GM11168 (cell line): ENCODE data around the gene LHX6.

ENCODE experiments used
- in situ Hi-C: fragments of 300-500 bp; cut with MboI; formaldehyde crosslinking; loops from one replicate; pipeline ENCODE4 v1.12.0; 2022; ENCODE audit warnings: low sequenced_read_pairs; ENCODE audit not compliant: unreplicated experiment

LHX6 gene

GRCh38 chr9:122239722-122240121 lies 11.0 kb upstream of the LHX6 start:
- in situ Hi-C loops = no loop called here

DNA sequence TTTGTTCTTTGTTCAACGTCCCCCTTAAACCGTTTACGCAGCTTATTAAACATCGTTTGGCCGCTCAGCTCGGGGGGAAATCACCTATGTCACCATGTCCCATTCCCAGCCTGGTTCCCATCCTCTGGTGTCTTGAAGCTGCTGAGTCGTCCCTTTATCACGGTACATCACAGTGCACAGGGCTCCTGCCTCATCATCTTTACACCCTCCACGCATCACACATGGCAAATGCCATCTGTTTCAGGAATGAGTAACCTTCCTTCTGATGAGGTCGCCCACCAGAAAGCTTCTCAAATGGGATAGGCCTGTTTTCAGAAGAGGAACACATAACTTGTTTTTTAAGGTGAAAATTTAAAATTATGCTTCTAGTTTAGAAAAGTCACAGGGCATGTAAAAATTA lies 7.9 kb upstream of the LHX6 start:
- in situ Hi-C loops = no loop called here

DNA sequence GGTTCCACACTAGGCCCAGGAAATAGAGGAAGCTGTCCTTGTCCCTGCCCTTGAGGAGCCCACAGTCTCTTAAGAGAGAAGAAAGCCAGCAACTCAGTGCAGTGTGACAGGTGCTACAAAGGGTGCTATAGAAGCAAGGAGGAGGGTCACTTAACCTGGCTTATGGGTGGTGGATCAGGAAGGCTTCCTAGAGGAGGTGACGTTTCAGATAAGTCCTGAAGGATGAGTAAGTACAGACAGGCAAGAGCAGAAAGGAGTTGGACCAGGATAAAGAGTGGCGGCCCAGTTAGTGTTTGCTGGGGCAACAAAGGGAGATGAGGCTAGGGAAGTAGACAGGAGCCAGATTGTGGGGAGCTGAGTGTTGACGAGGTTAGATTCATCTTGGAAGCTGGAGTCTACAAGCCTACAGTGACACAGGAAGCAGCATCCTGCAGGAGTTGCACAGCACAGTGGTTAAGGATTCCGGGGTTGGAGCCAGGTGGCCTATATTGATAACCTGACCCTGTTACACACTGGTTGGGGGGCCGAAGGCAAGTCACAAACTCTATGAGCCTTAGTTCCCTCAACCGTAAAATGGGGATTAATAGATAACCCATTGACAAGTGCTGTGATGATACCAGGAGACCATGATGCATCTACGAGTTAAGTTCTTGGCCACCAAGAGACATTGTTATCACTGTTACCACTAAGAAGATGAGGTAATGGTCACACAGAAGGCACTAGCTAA lies 5.4 kb upstream of the LHX6 start:
- in situ Hi-C loops = no loop called here

DNA sequence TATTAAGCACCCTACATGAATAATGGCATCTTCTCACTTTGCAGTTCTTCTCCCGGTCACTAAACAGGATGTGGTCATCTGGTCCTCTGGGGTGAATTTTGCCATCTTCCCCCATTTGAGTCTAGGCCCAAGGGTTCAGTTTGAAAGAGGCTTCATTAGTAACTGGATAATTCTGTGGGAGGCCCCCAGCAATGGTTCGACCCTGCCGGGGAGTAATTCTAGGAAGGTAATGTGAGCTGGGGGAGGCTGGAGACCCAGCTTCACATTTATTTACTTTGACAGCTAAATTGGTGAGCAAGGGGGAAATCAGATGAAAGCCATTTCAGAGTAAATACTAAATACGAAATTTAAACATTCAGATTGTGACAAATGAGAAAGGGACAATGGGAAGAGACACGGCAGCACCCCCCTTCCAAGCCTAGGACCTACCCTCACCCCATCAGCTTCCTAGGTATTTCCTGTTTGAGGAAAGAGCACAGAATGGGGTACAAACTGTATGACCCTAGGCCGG lies 4.1 kb upstream of the LHX6 start:
- in situ Hi-C loops = no loop called here

DNA sequence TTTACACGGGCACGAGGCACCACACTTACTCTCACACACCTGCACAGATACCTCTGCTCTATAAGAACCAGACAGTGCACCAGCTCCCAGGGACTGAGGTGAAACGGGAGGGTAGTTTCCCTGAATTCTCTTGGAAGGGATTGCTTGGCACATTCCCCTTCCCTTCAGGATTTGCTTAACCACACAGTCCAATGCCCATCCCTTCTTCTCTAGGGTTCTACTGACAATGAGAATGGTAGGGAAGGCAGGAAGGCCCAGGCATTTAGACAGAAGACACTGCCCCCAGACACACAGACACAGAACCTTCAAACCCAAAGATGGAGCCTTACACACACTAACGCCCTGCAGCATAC lies 704 bp upstream of the LHX6 start:
- in situ Hi-C loops = no loop called here

DNA sequence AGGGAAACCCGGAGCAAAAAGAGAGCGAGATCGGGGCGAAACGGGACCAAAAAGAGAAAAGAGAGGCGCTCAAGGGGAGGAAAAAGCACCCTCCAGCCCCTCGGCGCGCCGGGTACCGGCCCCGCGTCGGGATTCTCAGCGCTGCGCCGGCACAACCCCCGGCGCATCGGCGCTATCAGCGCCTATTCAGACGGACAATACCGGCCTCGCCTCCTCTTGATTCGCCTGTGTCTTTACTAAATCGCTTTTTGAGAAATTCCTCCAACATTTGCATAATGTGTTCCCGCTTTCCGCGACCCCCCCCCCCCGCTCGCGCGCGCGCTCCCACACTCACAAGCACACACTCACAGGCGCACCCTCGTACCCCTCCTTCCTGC lies 578 bp downstream of the LHX6 start:
- in situ Hi-C loops = no loop called here

- in situ Hi-C loops = no loop called here
Measured at GRCh38 chr9:122227575-122227900, 1.2 kb downstream of the LHX6 start.

- in situ Hi-C loops = no loop called here
Measured at GRCh38 chr9:122226758-122227574, 1.8 kb downstream of the LHX6 start.

- in situ Hi-C loops = no loop called here
Measured at GRCh38 chr9:122226142-122226757, 2.5 kb downstream of the LHX6 start.

DNA sequence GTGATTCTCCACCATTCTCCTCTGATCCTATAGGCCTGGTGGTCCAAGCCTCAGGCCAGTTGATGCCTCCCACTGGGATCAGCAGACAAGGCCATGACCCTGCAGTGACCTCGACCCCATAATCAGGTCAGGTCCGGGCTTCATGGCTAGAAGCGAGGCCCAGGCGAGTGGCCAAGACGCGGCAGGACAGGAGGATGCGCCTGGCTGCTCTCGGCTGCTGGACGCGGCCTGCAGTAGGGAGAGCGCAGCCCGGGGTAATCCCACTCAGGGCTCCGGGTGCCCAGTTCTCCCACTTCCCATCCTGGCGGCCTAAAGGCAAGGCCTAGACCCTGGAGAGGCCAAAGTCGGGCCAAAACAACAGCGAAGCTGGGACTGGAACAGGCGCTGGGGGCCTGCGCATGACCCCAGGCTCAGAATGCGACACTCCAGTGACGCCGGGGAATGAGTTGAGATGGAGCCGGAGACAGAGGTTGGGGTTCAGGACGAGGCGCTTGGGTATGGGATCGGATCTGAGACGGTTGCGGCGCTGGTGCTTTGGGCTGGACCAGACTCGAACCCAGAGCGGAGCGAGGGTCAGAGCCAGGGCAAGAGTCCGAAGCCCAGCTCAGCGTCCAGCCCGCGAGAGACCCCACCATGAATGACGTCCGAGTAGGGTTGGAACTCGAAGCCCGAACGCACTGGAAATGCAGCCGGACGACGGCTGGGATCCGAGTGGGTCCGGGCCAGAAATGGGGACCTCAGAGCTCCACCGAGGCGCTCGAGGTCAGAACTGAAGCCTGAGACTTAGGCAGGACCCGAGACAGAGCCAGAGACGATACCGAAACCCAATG lies 3.2 kb downstream of the LHX6 start:
- in situ Hi-C loops = no loop called here

DNA sequence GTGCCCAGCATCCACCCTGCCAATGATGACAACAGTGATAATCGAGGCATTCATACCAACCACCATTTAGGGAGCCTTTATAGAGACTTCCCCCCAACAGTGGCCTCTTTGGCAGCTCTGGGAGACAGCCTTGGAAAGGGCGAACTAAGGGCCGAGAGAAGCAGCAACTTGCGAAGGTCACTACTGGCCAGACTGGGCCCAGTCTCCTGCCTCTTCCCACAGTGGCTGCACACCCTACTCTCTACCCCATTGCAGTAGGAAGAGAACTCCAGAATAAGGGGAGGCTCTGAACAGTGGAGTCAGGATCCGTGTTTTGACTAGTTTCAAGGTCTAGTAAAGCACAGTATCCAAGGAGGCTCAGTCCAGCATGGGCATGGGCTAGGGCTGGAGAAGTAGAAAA lies 5.3 kb downstream of the LHX6 start:
- in situ Hi-C loops = no loop called here

- in situ Hi-C loops = no loop called here
Measured at GRCh38 chr9:122222791-122223190, 6.0 kb downstream of the LHX6 start.

DNA sequence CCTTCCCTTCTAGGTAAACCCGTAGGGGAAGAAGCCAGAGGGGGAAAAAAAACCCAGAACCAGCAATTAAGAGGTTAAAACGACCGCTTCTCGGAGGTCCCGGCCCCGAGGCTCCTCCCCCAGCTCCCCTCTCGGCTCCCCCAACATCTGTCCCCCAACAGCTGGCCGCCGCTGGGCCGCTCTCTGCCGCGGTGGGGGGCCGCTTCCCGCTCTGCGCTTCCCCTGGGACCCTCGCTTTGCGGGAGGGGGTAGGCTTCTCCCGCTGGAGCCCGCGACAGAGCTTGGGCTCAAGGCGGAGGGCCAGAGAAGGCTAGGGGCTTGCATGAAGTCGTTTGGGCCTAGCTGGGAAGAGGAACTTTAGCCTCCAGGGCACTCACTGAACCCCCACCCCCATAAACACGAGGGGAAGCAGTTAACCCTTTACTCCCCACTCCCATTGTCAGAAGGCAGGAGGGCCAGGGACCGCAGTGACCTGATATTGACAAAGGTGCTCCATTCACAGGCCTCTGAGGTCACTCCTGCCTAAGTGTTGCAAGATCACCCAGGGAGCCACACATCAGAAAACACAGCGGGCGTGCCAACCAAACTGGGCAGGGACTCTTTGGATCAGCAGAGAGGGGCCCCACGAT lies 7.5 kb downstream of the LHX6 start:
- in situ Hi-C loops = no loop called here

- in situ Hi-C loops = no loop called here
Measured at GRCh38 chr9:122220673-122221182, 8.0 kb downstream of the LHX6 start.

- in situ Hi-C loops = no loop called here
Measured at GRCh38 chr9:122219856-122220672, 8.7 kb downstream of the LHX6 start.

DNA sequence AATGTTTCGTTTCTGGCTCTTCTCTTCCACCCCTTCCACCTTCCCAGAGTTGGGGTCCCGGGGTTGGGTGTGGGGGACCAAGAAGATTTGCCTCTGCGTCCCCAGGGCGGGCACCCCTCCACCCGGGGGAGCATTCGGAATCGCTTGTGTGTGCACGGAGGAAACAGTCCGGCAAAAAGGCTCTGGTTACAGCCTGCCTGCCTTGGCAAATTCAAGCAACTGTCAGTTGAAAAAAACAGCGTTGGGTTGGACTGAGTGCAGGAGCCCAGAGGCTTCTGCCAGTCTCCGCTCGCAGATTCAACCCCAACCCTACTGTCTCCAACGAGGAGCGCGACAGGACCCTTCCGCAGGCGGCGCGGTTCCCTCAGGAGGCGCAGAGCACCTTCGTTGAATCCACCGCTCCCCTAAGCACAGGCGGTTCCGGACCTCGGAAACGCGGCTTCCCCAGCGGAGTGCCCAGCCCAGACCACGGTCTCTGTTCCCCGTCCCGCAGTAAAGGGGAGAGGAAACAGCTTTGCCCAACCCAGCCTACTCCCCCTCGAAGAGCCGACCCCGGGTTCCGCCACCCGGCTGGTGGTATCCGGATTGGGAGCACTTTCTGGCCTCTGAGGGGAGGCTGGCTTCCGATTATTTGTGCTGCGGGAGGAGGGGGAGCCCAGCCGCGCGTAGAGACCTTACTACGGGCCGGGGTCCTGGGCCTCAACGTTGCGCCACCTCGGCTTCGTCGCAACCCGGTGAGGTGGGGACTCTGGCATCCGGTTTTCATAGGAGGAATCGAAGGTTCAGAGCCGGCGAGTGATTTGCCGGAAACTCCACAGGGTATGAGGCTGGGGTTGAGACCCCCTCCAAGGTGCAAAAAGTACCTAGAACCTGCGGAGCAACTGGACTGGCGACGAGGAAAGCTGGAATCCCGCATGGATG lies 9.6 kb downstream of the LHX6 start:
- in situ Hi-C loops = no loop called here

GRCh38 chr9:122218071-122218934 lies 10.5 kb downstream of the LHX6 start:
- in situ Hi-C loops = no loop called here
